ENCODE measurements around the gene JAM3.

The JAM3 gene

DNA sequence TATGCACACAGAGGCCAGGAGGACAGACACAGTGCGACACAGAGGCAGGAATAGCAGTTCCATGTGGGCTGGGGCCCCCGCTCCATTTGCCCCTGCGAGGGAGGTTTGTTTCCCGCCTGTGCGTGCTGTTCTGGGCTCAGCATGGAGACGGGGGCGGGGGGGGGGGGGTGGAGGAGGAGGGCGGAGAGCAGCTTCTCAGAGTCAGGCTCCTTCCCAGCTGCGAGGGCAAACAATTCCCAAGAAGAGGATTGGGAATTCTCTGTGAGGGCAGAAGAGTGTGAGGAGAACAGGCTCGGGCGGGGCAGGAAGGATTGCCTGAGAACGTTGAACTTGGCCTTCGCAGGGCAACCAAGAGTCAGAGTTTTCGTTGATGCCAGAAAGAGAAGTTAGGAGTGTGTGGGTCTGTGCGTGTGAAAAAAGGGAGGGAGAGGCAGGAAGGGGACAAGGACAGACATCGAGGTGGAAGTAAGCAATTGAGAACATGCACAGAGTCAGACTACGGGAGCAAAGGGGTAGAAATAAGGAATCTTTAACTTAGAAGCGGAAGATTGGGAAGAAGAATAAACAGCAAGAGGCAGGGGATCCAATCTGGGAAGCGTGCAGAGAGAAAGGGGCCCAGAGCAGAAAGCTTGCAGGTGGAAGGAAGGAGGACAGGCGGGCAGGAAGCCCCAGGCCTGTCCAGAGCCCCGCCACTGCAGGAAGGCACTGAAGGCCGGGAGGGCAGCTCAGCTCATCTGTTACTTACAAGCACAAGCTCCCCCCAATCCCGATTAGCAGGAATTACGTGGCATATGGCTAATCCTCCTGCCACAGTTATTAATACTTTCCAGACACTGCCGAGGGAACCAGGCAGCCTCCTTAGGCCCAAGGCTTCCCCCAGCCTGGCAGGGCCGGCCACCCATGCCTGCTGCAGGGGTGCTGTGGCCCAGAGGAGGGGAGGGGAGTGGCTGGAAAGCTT, 15.6 kb upstream of the JAM3 start:
- H3K27ac ChIP-seq (ENCODE audit: low read length), result no peak overlapping the region; the same call in 1 of the 2 replicates
- H3K4me2 ChIP-seq (ENCODE audit: insufficient read depth, low read length), result no peak overlapping the region
- TF ChIP-seq, protein P1, sequence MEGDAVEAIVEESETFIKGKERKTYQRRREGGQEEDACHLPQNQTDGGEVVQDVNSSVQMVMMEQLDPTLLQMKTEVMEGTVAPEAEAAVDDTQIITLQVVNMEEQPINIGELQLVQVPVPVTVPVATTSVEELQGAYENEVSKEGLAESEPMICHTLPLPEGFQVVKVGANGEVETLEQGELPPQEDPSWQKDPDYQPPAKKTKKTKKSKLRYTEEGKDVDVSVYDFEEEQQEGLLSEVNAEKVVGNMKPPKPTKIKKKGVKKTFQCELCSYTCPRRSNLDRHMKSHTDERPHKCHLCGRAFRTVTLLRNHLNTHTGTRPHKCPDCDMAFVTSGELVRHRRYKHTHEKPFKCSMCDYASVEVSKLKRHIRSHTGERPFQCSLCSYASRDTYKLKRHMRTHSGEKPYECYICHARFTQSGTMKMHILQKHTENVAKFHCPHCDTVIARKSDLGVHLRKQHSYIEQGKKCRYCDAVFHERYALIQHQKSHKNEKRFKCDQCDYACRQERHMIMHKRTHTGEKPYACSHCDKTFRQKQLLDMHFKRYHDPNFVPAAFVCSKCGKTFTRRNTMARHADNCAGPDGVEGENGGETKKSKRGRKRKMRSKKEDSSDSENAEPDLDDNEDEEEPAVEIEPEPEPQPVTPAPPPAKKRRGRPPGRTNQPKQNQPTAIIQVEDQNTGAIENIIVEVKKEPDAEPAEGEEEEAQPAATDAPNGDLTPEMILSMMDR (IDR thresholded peaks at IDR 0.05; ENCODE audit: borderline replicate concordance, extremely low read depth, low read length, poor library complexity, severe bottlenecking), result no peak
- no peak for TF ChIP-seq EZH2 (IDR thresholded peaks at IDR 0.05; ENCODE audit: borderline replicate concordance, low read depth, low read length, severe bottlenecking)
- H2AFZ ChIP-seq (ENCODE audit: low read depth, low read length), result no peak overlapping the region
- no peak overlapping the region for H3K9ac ChIP-seq (ENCODE audit: low read depth, low read length)
- H3K4me1 ChIP-seq (ENCODE audit: insufficient read depth, low read length), result peaks cover 26% of the 10 kb centered on the region
- no peaks in the 10 kb centered on the region for H3K9me3 ChIP-seq (ENCODE audit: insufficient read depth, low read length, severe bottlenecking)
- H4K20me1 ChIP-seq (ENCODE audit: insufficient read depth, low read length), result no peaks in the 10 kb centered on the region
- H3K79me2 ChIP-seq (ENCODE audit: insufficient read depth, low read length), result no peaks in the 10 kb centered on the region
- H3K36me3 ChIP-seq (ENCODE audit: insufficient read depth, low read length), result no peaks in the 10 kb centered on the region
- H3K4me3 ChIP-seq (ENCODE audit: low read depth in 1 of 2, low read length in 2 of 2), result no peak overlapping the region
- ATAC-seq (ENCODE audit: insufficient read depth, low read depth), result no peak
- no peak for DNase-seq
- no peaks in the 10 kb centered on the region for H3K27me3 ChIP-seq (ENCODE audit: insufficient read depth, low read length, poor library complexity)

DNA sequence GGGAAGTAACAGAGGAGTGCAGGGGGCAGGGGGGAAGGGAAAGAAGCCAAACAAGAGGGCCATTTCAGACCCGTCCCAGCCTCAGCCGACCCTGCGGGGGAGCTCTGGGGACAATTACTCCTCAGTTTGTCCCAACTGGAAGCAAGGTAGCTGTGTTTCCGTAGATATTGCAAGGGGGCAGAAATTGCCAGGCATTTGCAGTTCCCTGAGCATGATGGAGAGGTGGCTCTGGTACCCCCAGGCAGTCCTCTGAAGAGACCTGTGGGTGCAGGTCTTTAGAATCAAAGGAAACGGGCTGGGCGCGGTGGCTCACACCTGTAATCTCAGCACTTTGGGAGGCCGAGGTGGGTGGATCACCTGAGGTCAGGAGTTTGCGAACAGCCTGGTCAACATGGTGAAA, 13.8 kb upstream of the JAM3 start:
- no peak for ATAC-seq (ENCODE audit: insufficient read depth, low read depth)
- Histone ChIP-seq H3K4me1 (ENCODE audit: insufficient read depth, low read length) (peaks cover 40% of the 10 kb centered on the region), H3K36me3 (ENCODE audit: insufficient read depth, low read length) (no peaks in the 10 kb centered on the region), H3K79me2 (ENCODE audit: insufficient read depth, low read length) (no peaks in the 10 kb centered on the region), H3K27ac (ENCODE audit: low read length) (no peak overlapping the region), H3K4me3 (ENCODE audit: low read depth in 1 of 2, low read length in 2 of 2) (no peak overlapping the region), H2AFZ (ENCODE audit: low read depth, low read length) (no peak overlapping the region), H3K4me2 (ENCODE audit: insufficient read depth, low read length) (no peak overlapping the region), H3K27me3 (ENCODE audit: insufficient read depth, low read length, poor library complexity) (no peaks in the 10 kb centered on the region), H3K9ac (ENCODE audit: low read depth, low read length) (no peak overlapping the region), H4K20me1 (ENCODE audit: insufficient read depth, low read length) (no peaks in the 10 kb centered on the region), H3K9me3 (ENCODE audit: insufficient read depth, low read length, severe bottlenecking) (no peaks in the 10 kb centered on the region)
- DNase-seq, result no peak
- no peak for TF ChIP-seq EZH2 (IDR thresholded peaks at IDR 0.05; ENCODE audit: borderline replicate concordance, low read depth, low read length, severe bottlenecking)
- TF ChIP-seq, protein P1 (IDR thresholded peaks at IDR 0.05; ENCODE audit: borderline replicate concordance, extremely low read depth, low read length, poor library complexity, severe bottlenecking), result no peak

DNA sequence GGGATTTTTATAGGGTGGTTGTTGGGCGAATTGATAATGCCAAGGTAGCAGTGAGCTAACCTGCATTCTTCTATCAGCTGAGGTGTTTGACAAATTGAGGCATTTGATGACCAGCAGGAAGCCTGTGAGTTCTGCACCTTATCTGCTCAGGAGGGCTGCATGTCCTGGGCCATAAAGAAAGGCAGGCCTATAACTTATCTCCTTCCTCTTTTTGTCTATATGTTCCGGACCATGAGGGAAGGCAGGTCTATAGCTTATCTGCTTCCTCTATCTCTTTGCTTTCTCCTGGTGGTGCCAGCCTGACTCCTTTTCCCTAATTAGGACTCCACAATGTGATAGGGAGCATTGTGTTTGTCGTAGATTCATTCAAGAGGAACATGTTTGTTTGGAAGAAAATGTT, 8.6 kb upstream of the JAM3 start:
- no peaks in the 10 kb centered on the region for H3K79me2 ChIP-seq (ENCODE audit: insufficient read depth, low read length)
- H3K9ac ChIP-seq (ENCODE audit: low read depth, low read length), result no peak overlapping the region
- no peak overlapping the region for H2AFZ ChIP-seq (ENCODE audit: low read depth, low read length)
- H3K36me3 ChIP-seq (ENCODE audit: insufficient read depth, low read length), result no peaks in the 10 kb centered on the region
- no peak overlapping the region for H3K27ac ChIP-seq (ENCODE audit: low read length)
- H3K4me2 ChIP-seq (ENCODE audit: insufficient read depth, low read length), result no peak overlapping the region
- DNase-seq, result no peak
- peaks cover 5% of the 10 kb centered on the region for H3K27me3 ChIP-seq (ENCODE audit: insufficient read depth, low read length, poor library complexity)
- peaks cover 34% of the 10 kb centered on the region for H3K4me1 ChIP-seq (ENCODE audit: insufficient read depth, low read length)
- no peaks in the 10 kb centered on the region for H3K9me3 ChIP-seq (ENCODE audit: insufficient read depth, low read length, severe bottlenecking)
- TF ChIP-seq, protein P1 (IDR thresholded peaks at IDR 0.05; ENCODE audit: borderline replicate concordance, extremely low read depth, low read length, poor library complexity, severe bottlenecking), result no peak
- TF ChIP-seq EZH2 (IDR thresholded peaks at IDR 0.05; ENCODE audit: borderline replicate concordance, low read depth, low read length, severe bottlenecking), result no peak
- H4K20me1 ChIP-seq (ENCODE audit: insufficient read depth, low read length), result no peaks in the 10 kb centered on the region
- ATAC-seq (ENCODE audit: insufficient read depth, low read depth), result no peak
- H3K4me3 ChIP-seq (ENCODE audit: low read depth in 1 of 2, low read length in 2 of 2), result no peak overlapping the region
